ENCODE data around the gene RFPL4A.

Gene RFPL4A

GRCh38 chr19:55809381-55810058, 50.6 kb downstream of the RFPL4A start:
- DNase-seq, result peak; percentile 88

- no peak for DNase-seq
Observed at GRCh38 chr19:55811340-55811739, 52.4 kb downstream of the RFPL4A start.

- no peak for DNase-seq
Observed at GRCh38 chr19:55812449-55812848, 53.6 kb downstream of the RFPL4A start.

Data from NCI-H1092 treated with DMSO at 0.1 percent for 48 hours (cell line).